Ishikawa (cell line): ENCODE results near the gene NLRC5.

Experiments
- EP300 ChIP-seq: IDR thresholded peaks from 2 replicates; pipeline ENCODE4 v1.6.1; 2012; ENCODE audit warnings: borderline replicate concordance
- RAD21 ChIP-seq: IDR thresholded peaks from 2 replicates; pipeline ENCODE4 v1.6.1; 2012; ENCODE audit warnings: low read depth
- TEAD4 ChIP-seq: IDR thresholded peaks from 2 replicates; pipeline ENCODE4 v1.6.1; 2012
- TF ChIP-seq, protein P1 (sequence below): IDR thresholded peaks from 2 replicates; pipeline ENCODE4 v1.6.1; 2012

DNA sequence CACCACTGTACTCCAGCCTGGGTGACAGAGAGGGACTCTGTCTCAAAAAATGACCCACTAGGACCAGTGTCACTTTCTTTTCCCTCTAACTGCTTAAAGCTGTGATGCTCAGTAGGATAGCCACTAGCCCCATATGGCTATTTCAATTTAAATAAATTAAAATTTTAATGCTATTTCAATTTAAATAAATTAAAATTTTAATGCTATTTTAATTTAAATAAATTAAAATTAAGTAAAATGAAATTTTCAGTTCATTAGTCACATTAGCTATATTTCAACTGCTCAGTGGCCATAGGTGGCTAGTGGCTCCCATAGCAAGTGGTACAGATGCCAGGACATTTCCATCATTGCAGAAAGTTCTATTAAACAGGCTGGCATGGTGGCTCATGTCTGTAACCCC, 43.0 kb downstream of the NLRC5 start:
- TF ChIP-seq TEAD4 (no peak), EP300 (no peak), RAD21 (no peak)
- TF ChIP-seq, protein P1, sequence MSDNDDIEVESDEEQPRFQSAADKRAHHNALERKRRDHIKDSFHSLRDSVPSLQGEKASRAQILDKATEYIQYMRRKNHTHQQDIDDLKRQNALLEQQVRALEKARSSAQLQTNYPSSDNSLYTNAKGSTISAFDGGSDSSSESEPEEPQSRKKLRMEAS = no peak
